H1 (cell line): ENCODE data around the gene LSG1. TPM values are rescaled to one million over a fixed set of nuclear protein-coding genes. Genes with fewer than 3 reads are reported as not detected.

ENCODE experiments used
- PHF8 ChIP-seq: fragments of 200-600 bp; sonication (generic); conservative IDR thresholded peaks from 2 replicates; pipeline ENCODE4 v1.7.1; 2012; ENCODE audit warnings: low read depth, mild to moderate bottlenecking, inconsistent platforms, low read length, moderate library complexity
- RNF2 ChIP-seq: fragments of 200-900, 300-1000 bp; sonication (generic); IDR thresholded peaks from 2 replicates; pipeline ENCODE4 v1.7.1; 2016; ENCODE audit warnings: borderline replicate concordance, low read depth, mild to moderate bottlenecking, antibody characterized with exemption, low read length; ENCODE audit not compliant: poor library complexity, severe bottlenecking; ENCODE audit errors: missing control alignments
- SP2 ChIP-seq: IDR thresholded peaks from 2 replicates; pipeline ENCODE4 v1.6.1; 2012; ENCODE audit warnings: mild to moderate bottlenecking, low read length, inconsistent platforms
- polyA plus RNA-seq, 7 experiments: library from polyadenylated mRNA; depleted of rRNA in 3 of 7; stranded (reverse) in 5 of 7; unstranded in 2 of 7; fragments of >200 nt in 5 of 7; fragments of 200-250 nt in 2 of 7; gene quantifications; 1 replicate in 5 of 7; 2 replicates in 1 of 7; 4 replicates in 1 of 7; pipeline versions ENCODE4 v1.2.1 to v1.2.3, GENCODE V29; 2011 to 2013; ENCODE audit warnings: missing spikeins in 2 of 7, mixed read lengths in 2 of 7
- total RNA-seq: library from RNA; stranded (reverse); fragmentation: NEBNext Ultra II Directional; extraction: Animal tissue kit (Norgen Biotek cat#: 25700); gene quantifications from 2 replicates; pipeline ENCODE4 v1.2.1, GENCODE V29; 2021
- TF ChIP-seq, protein P1 (sequence below): IDR thresholded peaks from 2 replicates; pipeline ENCODE4 v1.6.1; 2011; ENCODE audit warnings: low read length, improper control_type of control experiment
- TF ChIP-seq, protein P2 (sequence below): IDR thresholded peaks from 2 replicates; pipeline ENCODE4 v1.6.1; 2012; ENCODE audit warnings: inconsistent platforms

Gene LSG1
- total and polyA plus RNA-seq, 2 of the 8 experiments (the other 6 are each of a cell fraction or from before 2014, with no cell fraction given) = 23.7 to 47.6 TPM

- no peak for TF ChIP-seq RNF2
- TF ChIP-seq SP2 = no peak
- TF ChIP-seq, protein P1, sequence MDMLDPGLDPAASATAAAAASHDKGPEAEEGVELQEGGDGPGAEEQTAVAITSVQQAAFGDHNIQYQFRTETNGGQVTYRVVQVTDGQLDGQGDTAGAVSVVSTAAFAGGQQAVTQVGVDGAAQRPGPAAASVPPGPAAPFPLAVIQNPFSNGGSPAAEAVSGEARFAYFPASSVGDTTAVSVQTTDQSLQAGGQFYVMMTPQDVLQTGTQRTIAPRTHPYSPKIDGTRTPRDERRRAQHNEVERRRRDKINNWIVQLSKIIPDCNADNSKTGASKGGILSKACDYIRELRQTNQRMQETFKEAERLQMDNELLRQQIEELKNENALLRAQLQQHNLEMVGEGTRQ = no peak
- TF ChIP-seq PHF8 = no peak
- TF ChIP-seq, protein P2, sequence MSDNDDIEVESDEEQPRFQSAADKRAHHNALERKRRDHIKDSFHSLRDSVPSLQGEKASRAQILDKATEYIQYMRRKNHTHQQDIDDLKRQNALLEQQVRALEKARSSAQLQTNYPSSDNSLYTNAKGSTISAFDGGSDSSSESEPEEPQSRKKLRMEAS = no peak
- TF ChIP-seq, all 59 proteins: peak for 0
Measured at GRCh38 chr3:194622621-194623340, 49.2 kb downstream of the LSG1 start (continued).
